Hematopoietic multipotent progenitor cell treated with erythropoietin and hydrocortisone succinate and interleukin-3 and kit ligand, for 8 days (in vitro differentiated cells): ENCODE measurements around the gene CERS3.

ENCODE experiments used
- DNase-seq: peaks from one replicate; pipeline ENCODE4 v3.0.0-alpha.2; 2015

CERS3 gene

GRCh38 chr15:100373120-100373896 lies 155.4 kb downstream of the CERS3 start:
- DNase-seq = no peak

GRCh38 chr15:100372739-100373119 lies 156.0 kb downstream of the CERS3 start:
- DNase-seq = no peak

- no peak for DNase-seq
These were observed 173.4 kb downstream of the CERS3 start for GRCh38 chr15:100355342-100355741.

- no peak for DNase-seq
These were observed 175.3 kb downstream of the CERS3 start for GRCh38 chr15:100353449-100353848.

- DNase-seq = no peak
These were observed 178.1 kb downstream of the CERS3 start for GRCh38 chr15:100350434-100351226.
